ENCODE results near the gene DMD.

Gene DMD

GRCh38 chrX:31186693-31187338 is 2024.5 kb downstream of the DMD start:
- no peak for DNase-seq (ENCODE audit: low read depth in 2 of 2)
- H3K4me3 ChIP-seq (replicated peaks in 1 of 2; ENCODE audit: low read depth in 2 of 2, low read length in 2 of 2): no peak overlapping the region
- TF ChIP-seq CTCF (IDR thresholded peaks at IDR 0.05; ENCODE audit: low read depth, low read length): no peak

GRCh38 chrX:31185884-31186283 is 2025.5 kb downstream of the DMD start:
- no peak for TF ChIP-seq CTCF (IDR thresholded peaks at IDR 0.05; ENCODE audit: low read depth, low read length)
- H3K4me3 ChIP-seq (replicated peaks in 1 of 2; ENCODE audit: low read depth in 2 of 2, low read length in 2 of 2): no peak overlapping the region
- DNase-seq (ENCODE audit: low read depth in 2 of 2): no peak

- no peak for DNase-seq (ENCODE audit: low read depth in 2 of 2)
- TF ChIP-seq CTCF (IDR thresholded peaks at IDR 0.05; ENCODE audit: low read depth, low read length): no peak
These were observed 2029.9 kb downstream of the DMD start for GRCh38 chrX:31181377-31182000.

GRCh38 chrX:31179203-31179602 is 2032.1 kb downstream of the DMD start:
- no peak overlapping the region for H3K4me3 ChIP-seq (replicated peaks in 1 of 2; ENCODE audit: low read depth in 2 of 2, low read length in 2 of 2)
- no peak for DNase-seq (ENCODE audit: low read depth in 2 of 2)
- no peak for TF ChIP-seq CTCF (IDR thresholded peaks at IDR 0.05; ENCODE audit: low read depth, low read length)

More at GRCh38 chrX:31181377-31182000, 2029.9 kb downstream of the DMD start:
- no peak overlapping the region for H3K4me3 ChIP-seq (replicated peaks in 1 of 2; ENCODE audit: low read depth in 2 of 2, low read length in 2 of 2)

DNA sequence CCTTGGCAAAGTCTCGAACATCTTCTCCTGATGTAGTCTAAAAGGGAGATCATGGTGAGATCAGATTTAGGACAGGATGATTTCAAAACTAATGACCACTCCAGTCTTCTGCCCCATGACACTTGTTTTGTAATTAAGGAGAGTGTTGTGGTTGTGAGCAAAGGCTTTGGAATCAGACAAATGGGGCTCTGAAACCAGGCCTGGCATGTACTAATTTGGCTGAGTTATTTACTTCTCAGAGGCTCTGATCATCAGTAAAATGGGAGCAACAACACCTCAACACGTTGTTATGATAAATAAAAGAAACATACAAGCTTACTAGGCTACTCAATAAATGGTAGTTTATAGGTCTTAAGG is 2032.6 kb downstream of the DMD start:
- no peak overlapping the region for H3K4me3 ChIP-seq (replicated peaks in 1 of 2; ENCODE audit: low read depth in 2 of 2, low read length in 2 of 2)
- no peak for TF ChIP-seq CTCF (IDR thresholded peaks at IDR 0.05; ENCODE audit: low read depth, low read length)
- no peak for DNase-seq (ENCODE audit: low read depth in 2 of 2)

- no peak for DNase-seq (ENCODE audit: low read depth in 2 of 2)
- TF ChIP-seq CTCF (IDR thresholded peaks at IDR 0.05; ENCODE audit: low read depth, low read length): no peak
- H3K4me3 ChIP-seq (replicated peaks in 1 of 2; ENCODE audit: low read depth in 2 of 2, low read length in 2 of 2): no peak overlapping the region
These were observed 2033.1 kb downstream of the DMD start for GRCh38 chrX:31178064-31178768.
